Thyroid gland (tissue), 4 donors: ENCODE data around the gene GMEB2. TPM values are rescaled to one million over a fixed set of nuclear protein-coding genes. Genes with fewer than 3 reads are reported as not detected.

Source experiments
- DNase-seq, 2 donors: peaks; one replicate each; pipeline ENCODE4 v3.0.0-alpha.2; 2019
- H3K27ac ChIP-seq, 3 donors: fragments of 200-600 bp; sonication (generic); 1 replicate in 2 of 3; 2 replicates in 1 of 3; pipeline ENCODE4 v1.5.1; 2016 to 2019; ENCODE audit warnings: mild to moderate bottlenecking in 1 of 3, moderate library complexity in 1 of 3
- H3K27me3 ChIP-seq: fragments of 200-600 bp; sonication (generic); one replicate; pipeline ENCODE4 v1.5.1; 2019
- H3K36me3 ChIP-seq, 2 donors: fragments of 200-600 bp; sonication (generic); one replicate each; pipeline ENCODE4 v1.5.1; 2016 to 2019
- H3K4me1 ChIP-seq, 2 donors: fragments of 200-600 bp; sonication (generic); one replicate each; pipeline ENCODE4 v1.5.1; 2017 to 2019
- H3K4me3 ChIP-seq, 3 donors: fragments of 200-600 bp; sonication (generic); replicated peaks in 1 of 3; 1 replicate in 2 of 3; 2 replicates in 1 of 3; pipeline ENCODE4 v1.5.1; 2016; ENCODE audit warnings: mild to moderate bottlenecking in 1 of 3
- H3K9me3 ChIP-seq: fragments of 200-600 bp; sonication (generic); one replicate; pipeline ENCODE4 v1.5.1; 2017
- CTCF ChIP-seq, 6 experiments: fragments of 200-600 bp in 3 of 6; fragments of 450-650 bp in 3 of 6; sonication (generic) in 3 of 6; IDR thresholded peaks; one replicate each; pipeline ENCODE4 v1.5.1; 2016 to 2019; ENCODE audit warnings: antibody characterized with exemption in 6 of 6, mild to moderate bottlenecking in 2 of 6, inconsistent platforms in 1 of 6, moderate library complexity in 1 of 6
- POLR2A ChIP-seq, 2 donors: fragments of 450-650 bp; IDR thresholded peaks; one replicate each; pipeline ENCODE4 v1.6.1; 2017; ENCODE audit warnings: antibody characterized with exemption in 2 of 2, mild to moderate bottlenecking in 2 of 2, moderate library complexity in 1 of 2
- WGBS, 2 donors: methylation state at CpG; one replicate each; pipeline ENCODE4 v1.1.5; 2017; 5-methylcytosine and 5-hydroxymethylcytosine counted together
- intact Hi-C: fragments of 100-400 bp; cut with DNase I; formaldehyde crosslinking; loops from one replicate; pipeline ENCODE4 v1.15.1; 2023
- total RNA-seq, 4 donors: library from RNA; depleted of rRNA; stranded (reverse); fragments of >200 nt; gene quantifications; one replicate each; pipeline ENCODE4 v1.2.3, GENCODE V29; 2016

Gene GMEB2
- total RNA-seq, 4 donors from 2014 or later: 23.1 to 34.9 (median 29.9) TPM

- WGBS, 2 donors: 85 to 96% methylated on average over 6 to 7 of the region's 10 CpGs
Measured at GRCh38 chr20:63543131-63543530, 83.8 kb downstream of the GMEB2 start.

DNA sequence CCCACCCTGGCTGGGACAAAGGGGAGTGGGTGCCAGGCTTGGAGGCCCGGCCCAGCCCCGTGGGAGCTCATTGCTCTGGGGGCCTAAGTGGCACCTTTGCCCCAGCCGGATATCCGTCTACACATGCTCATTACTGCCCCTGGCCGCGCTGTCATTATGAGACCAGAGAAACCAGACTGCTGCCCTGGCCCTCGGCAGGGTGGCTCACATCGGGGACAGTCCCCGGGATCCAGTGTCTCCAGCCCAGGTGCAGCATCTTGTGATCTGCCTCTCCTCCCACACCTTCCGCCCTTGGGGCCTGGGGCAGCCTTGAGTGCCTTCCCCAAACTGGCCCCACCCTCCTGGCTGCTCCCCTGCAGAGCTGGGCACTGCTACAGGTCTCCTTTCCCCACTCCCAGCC, 84.2 kb downstream of the GMEB2 start:
- DNase-seq: no peak
- peaks cover 11 to 15% of the 10 kb centered on the region in 2 donors for H3K4me1 ChIP-seq
- no peaks in the 10 kb centered on the region for H3K27me3 ChIP-seq
- intact Hi-C loops: no loop called here
- H3K27ac ChIP-seq: no peak overlapping the region
- 93% methylated on average over 7 of the region's 10 CpGs; no CpG with 5 or more reads in 1 of the 2 donors for WGBS, 2 donors
- H3K9me3 ChIP-seq: no peaks in the 10 kb centered on the region
- H3K4me3 ChIP-seq: no peak overlapping the region
- H3K36me3 ChIP-seq: no peaks in the 10 kb centered on the region
- TF ChIP-seq POLR2A (IDR thresholded peaks at IDR 0.05) (no peak), CTCF (IDR thresholded peaks at IDR 0.05) (no peak)

More at GRCh38 chr20:63543131-63543530, 83.8 kb downstream of the GMEB2 start:
- intact Hi-C loops: no loop called here
- no peak overlapping the region for H3K4me3 ChIP-seq
- no peaks in the 10 kb centered on the region for H3K36me3 ChIP-seq
- TF ChIP-seq CTCF (IDR thresholded peaks at IDR 0.05): no peak
- no peak for TF ChIP-seq POLR2A (IDR thresholded peaks at IDR 0.05)
- H3K4me1 ChIP-seq: peaks cover 9 to 11% of the 10 kb centered on the region in 2 donors
- no peak for DNase-seq
- no peaks in the 10 kb centered on the region for H3K9me3 ChIP-seq
- no peak overlapping the region for H3K27ac ChIP-seq
- no peaks in the 10 kb centered on the region for H3K27me3 ChIP-seq

- no peak for DNase-seq
- H3K27ac ChIP-seq: no peak overlapping the region
- no peaks in the 10 kb centered on the region for H3K9me3 ChIP-seq
- intact Hi-C loops: no loop called here
- TF ChIP-seq POLR2A (IDR thresholded peaks at IDR 0.05): no peak
- TF ChIP-seq CTCF (IDR thresholded peaks at IDR 0.05): no peak
- peaks cover 11 to 21% of the 10 kb centered on the region in 2 donors for H3K4me1 ChIP-seq
- no peaks in the 10 kb centered on the region for H3K27me3 ChIP-seq
- no peaks in the 10 kb centered on the region for H3K36me3 ChIP-seq
- H3K4me3 ChIP-seq: no peak overlapping the region
- WGBS, 2 donors: 85 to 93% methylated on average over 22 to 31 of the region's 36 CpGs
Measured at GRCh38 chr20:63542031-63542559, 84.8 kb downstream of the GMEB2 start.

DNA sequence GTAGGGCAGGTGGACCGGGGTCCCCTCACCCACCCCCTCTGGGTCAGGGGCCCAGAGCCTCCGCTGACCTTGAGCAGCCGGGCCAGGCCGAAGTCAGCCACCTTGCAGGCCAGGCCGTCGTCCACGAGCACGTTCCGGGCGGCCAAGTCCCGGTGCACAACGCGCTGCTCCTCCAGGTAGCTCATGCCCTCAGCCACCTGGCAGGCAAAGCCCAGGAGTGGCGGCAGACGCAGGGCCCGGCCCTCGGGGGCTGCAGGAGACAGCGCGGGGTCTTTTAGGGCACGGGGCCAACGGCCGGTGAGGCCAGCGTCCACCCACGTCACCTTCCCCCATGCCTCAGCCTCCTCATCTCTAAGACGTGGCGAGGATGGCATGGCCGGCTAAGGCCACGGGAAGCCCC, 85.5 kb downstream of the GMEB2 start:
- H3K27ac ChIP-seq: no peak overlapping the region
- intact Hi-C loops: no loop called here
- peaks cover 11 to 21% of the 10 kb centered on the region in 2 donors for H3K4me1 ChIP-seq
- TF ChIP-seq CTCF (IDR thresholded peaks at IDR 0.05) (no peak), POLR2A (IDR thresholded peaks at IDR 0.05) (no peak)
- H3K4me3 ChIP-seq: no peak overlapping the region
- H3K27me3 ChIP-seq: no peaks in the 10 kb centered on the region
- no peak for DNase-seq
- WGBS, 2 donors: 89 to 96% methylated on average over 10 to 11 of the region's 28 CpGs
- no peaks in the 10 kb centered on the region for H3K9me3 ChIP-seq
- H3K36me3 ChIP-seq: no peaks in the 10 kb centered on the region

GRCh38 chr20:63540417-63541186, 86.3 kb downstream of the GMEB2 start:
- Histone ChIP-seq H3K36me3 (no peaks in the 10 kb centered on the region), H3K27ac (no peak overlapping the region), H3K9me3 (no peaks in the 10 kb centered on the region), H3K4me3 (no peak overlapping the region), H3K27me3 (no peaks in the 10 kb centered on the region), H3K4me1 (peaks cover 11 to 21% of the 10 kb centered on the region in 2 donors)
- intact Hi-C loops: no loop called here
- DNase-seq: peak; percentile 55 to 64
- 41 to 67% methylated on average over 20 to 23 of the region's 49 CpGs for WGBS, 2 donors
- no peak for TF ChIP-seq CTCF (IDR thresholded peaks at IDR 0.05)
- TF ChIP-seq POLR2A (IDR thresholded peaks at IDR 0.05): no peak
